ENCODE data around the gene FAM110D.
A peak's percentile ranks its signal among the peaks of the same experiment; 100 is the strongest.

The FAM110D gene

DNA sequence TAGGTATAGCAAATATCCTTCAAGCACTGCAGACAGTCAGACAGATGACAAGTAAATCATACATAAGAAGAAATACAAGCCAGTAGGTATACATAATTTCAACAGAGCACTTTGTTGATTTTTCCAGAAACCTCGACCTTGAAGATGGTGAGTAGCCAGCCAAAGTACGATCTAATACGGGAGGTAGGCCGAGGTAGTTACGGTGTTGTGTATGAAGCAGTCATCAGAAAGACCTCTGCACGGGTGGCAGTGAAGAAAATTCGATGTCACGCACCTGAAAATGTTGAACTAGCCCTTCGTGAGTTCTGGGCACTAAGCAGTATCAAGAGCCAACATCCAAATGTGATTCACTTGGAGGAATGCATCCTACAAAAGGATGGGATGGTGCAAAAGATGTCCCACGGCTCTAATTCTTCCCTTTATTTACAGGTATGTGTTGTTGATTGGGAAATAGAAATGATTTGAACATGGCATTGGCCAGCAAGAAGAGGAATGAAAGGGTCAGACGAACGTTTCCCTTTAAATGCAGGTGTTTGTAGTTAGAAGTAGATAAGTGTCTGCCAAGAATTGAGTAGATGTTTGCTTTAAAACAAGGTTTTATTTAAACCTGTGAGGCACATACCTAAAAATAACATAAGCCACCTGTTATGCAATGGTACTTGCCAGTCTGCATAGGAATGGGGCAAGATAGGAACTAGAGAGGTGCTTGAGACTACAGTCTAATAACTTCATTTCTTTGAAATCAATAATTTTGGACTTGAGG, 44.5 kb upstream of the FAM110D start:
- TF ChIP-seq, protein P1, sequence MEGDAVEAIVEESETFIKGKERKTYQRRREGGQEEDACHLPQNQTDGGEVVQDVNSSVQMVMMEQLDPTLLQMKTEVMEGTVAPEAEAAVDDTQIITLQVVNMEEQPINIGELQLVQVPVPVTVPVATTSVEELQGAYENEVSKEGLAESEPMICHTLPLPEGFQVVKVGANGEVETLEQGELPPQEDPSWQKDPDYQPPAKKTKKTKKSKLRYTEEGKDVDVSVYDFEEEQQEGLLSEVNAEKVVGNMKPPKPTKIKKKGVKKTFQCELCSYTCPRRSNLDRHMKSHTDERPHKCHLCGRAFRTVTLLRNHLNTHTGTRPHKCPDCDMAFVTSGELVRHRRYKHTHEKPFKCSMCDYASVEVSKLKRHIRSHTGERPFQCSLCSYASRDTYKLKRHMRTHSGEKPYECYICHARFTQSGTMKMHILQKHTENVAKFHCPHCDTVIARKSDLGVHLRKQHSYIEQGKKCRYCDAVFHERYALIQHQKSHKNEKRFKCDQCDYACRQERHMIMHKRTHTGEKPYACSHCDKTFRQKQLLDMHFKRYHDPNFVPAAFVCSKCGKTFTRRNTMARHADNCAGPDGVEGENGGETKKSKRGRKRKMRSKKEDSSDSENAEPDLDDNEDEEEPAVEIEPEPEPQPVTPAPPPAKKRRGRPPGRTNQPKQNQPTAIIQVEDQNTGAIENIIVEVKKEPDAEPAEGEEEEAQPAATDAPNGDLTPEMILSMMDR (IDR thresholded peaks at IDR 0.05; ENCODE audit: control extremely low read depth, extremely low read depth, low read depth, missing control alignments), result no peak
- CTCF ChIA-PET, result interaction anchor here (1.0 to 10.3 kb wide), 5 partner anchors 12 to 201 kb away, joined by 3 to 115 read pairs (median 12); partner anchors contain the start of gene CEP85
- no peak for DNase-seq (ENCODE audit: extremely low spot score)
- POLR2A ChIA-PET, result no interaction called here

DNA sequence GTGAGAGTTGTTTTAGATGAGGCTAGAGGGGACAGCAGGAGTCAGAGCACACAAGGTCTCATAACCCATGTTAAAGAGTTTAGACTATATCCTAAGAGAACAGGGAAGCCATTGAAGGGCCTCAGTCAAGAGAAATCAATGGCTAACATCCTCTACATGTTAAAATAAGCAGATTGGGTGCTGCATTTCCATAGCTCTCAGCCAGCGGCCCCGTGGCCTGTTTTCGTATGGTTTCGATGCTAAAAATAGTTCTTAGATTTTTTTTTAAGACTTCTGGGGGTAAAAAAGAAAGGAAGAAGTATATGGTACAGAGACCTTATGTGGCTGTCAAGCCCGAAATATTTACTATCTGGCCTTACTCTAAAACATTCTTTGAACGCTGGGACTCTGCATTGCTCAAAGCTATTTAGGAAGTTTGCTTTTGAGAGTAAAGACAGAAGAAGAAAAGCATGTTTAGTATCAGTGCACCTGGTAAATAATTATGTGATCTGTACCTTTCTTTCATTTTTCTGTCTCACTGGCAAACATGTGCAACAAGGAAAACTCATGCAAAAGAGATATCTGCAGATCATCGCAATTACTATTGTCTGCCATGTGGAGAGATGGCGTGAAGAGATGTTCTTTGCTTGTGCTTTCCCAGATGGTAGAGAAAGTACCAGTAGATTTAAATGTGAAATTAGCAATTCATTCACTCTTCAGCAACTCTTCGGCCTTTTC, 38.8 kb upstream of the FAM110D start:
- DNase-seq (ENCODE audit: extremely low spot score), result peak; percentile 28
- CTCF ChIA-PET, result interaction anchor here (0.8 to 1.8 kb wide), 7 partner anchors 13 to 297 kb away, joined by 3 to 6 read pairs (median 4); partner anchors contain the start of gene ZNF593
- POLR2A ChIA-PET, result interaction anchor here (0.8 kb wide), 1 partner anchor 9 kb away, joined by 3 read pairs; no protein-coding TSS in a partner anchor
- TF ChIP-seq, protein P1 (IDR thresholded peaks at IDR 0.05; ENCODE audit: control extremely low read depth, extremely low read depth, low read depth, missing control alignments), result no peak

DNA sequence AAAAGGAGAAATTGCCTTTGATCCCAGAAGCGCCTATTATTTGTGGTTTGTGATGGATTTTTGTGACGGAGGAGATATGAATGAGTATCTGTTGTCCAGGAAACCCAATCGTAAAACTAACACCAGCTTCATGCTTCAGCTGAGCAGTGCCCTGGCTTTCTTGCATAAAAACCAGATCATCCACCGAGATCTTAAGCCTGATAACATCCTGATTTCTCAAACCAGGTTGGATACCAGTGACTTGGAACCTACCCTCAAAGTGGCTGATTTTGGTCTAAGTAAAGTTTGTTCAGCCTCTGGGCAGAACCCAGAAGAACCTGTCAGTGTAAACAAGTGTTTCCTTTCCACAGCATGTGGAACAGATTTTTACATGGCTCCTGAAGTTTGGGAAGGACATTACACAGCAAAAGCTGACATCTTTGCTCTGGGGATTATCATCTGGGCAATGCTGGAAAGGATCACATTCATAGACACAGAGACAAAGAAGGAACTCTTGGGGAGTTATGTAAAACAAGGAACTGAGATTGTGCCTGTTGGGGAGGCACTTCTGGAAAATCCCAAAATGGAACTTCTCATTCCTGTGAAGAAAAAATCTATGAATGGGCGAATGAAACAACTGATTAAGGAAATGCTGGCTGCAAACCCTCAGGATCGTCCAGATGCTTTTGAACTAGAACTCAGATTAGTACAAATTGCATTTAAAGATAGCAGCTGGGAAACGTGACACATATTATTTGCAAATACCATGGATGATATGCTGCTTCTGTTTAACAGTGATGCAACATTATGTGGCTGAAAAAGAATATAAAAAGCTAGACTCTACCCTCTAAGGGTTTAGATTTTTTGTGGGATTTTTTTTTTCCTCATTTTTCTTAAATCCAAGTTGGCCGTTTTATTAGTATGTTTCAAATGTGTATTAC, 36.8 kb upstream of the FAM110D start:
- CTCF ChIA-PET, result interaction anchor here (0.8 to 3.2 kb wide), 8 partner anchors 9 to 199 kb away, joined by 3 to 15 read pairs (median 7); partner anchors contain the start of genes CEP85 and ZNF593
- POLR2A ChIA-PET, result no interaction called here
- TF ChIP-seq, protein P1 (IDR thresholded peaks at IDR 0.05; ENCODE audit: control extremely low read depth, extremely low read depth, low read depth, missing control alignments), result no peak
- DNase-seq (ENCODE audit: extremely low spot score), result no peak

DNA sequence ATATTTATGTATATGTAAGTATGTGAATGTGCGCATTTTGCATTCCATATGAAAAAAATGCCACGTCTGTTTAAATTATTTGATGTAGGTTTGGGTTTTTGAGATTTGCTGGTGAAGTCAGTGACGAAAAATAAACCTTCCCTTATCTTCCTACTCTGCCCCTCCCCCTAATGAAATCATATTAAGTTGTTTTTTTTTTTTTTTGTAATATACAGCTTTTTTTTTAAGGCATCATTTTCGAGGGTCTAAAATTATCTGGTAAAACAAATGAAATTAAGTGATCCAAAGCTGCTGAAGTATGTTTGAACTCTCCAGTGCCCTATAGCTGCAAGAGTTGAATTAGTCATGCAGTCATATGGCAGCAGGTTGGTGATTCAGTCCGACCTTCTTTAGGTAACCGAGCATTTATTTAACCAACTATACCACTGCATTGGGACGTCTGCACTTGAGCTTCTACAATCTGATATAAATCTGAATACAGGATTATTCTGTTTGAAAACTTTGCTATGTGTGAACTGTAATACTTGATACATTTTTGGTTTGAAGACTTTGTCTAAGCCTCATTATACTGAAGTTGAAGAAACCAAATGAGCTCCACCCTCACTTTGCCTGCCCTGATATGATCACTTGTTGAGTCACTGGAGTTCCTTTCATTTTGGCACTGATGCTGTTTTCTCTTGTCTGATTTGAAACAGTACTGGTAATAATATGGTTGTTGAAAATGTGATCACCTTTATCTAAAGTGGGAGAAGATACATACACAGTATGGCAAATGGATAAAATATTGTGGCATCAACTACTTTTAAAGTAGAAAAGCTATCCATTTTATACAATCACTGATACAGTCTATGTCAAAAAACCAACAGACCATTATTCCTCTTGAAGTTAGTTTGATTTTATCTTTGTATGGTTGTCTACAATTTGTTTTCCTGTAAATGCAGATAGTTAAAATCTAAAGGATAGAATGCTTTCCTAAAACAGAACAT, 35.6 kb upstream of the FAM110D start:
- TF ChIP-seq, protein P1 (IDR thresholded peaks at IDR 0.05; ENCODE audit: control extremely low read depth, extremely low read depth, low read depth, missing control alignments), result no peak
- DNase-seq (ENCODE audit: extremely low spot score), result no peak
- ChIA-PET POLR2A (no interaction called here), CTCF (interaction anchor here (0.8 to 3.2 kb wide), 8 partner anchors 11 to 198 kb away, joined by 3 to 15 read pairs (median 6); partner anchors contain the start of genes CEP85 and ZNF593)

DNA sequence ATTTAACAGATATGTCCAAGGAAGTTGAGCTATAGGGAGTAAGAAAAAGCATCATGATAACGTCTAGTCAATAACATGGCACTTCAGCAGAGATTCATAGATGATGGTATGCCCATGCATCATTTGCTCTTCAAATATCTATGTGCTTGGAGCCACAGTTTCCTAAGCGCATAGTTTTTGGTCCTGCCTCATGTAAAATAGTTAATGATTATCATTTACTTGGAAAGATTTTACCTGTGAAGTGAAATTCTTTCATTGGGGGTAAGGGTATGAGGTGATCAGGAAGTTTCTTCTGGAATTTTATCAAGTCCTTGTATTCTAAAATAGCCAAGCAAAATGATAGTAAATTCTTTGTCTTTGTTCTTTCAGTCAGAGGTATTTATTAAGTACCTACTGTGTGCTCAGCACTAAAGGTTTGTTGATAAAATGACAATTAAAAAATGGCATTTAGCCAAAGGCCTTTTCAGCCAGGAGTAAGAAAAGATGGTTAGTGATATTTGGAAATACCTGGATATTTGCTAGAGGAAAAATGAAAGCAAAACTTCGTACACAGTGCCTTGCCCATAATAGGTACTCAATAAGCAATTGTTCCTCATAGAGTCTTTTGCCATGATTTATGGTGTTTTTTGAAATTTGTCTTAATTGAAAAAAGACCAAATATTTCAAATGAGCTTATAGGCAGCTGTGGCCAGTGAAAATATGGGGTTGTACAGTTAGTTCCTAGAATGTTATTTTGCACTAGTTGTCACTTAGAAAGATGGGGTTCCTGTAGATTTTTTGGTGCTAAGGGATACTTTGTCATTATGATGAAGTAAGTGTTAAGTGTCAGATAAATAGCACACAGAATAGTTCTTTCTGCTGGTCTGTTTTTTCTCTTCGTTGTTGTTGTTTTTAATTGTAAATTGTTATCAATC, 34.2 kb upstream of the FAM110D start:
- CTCF ChIA-PET, result interaction anchor here (2.2 to 3.2 kb wide), 3 partner anchors 12 to 40 kb away, joined by 5 to 15 read pairs (median 10); no protein-coding TSS in a partner anchor
- TF ChIP-seq, protein P1 (IDR thresholded peaks at IDR 0.05; ENCODE audit: control extremely low read depth, extremely low read depth, low read depth, missing control alignments), result no peak
- DNase-seq (ENCODE audit: extremely low spot score), result no peak
- POLR2A ChIA-PET, result no interaction called here
